Measurements from ENCODE around the gene S100A2. TPM values are rescaled to one million over a fixed set of nuclear protein-coding genes. Genes with fewer than 3 reads are reported as not detected.
"Not testable (repeated sequence)": the region's sequence is repeated elsewhere in the genome, so short reads cannot be mapped to it uniquely, and the experiment has no call there.

The S100A2 gene
- total RNA-seq, 4 donors from 2014 or later: 1.3 to 6.5 TPM; not detected in 2

GRCh38 chr1:153563991-153564390 is 1.7 kb downstream of the S100A2 start:
- no peak for TF ChIP-seq CTCF (IDR thresholded peaks at IDR 0.05)
- ATAC-seq (ENCODE audit: low FRiP score): no peak
- no peak for DNase-seq (ENCODE audit: low spot score)

GRCh38 chr1:153563483-153563901 is 2.2 kb downstream of the S100A2 start:
- ATAC-seq (ENCODE audit: low FRiP score): no peak
- no peak for TF ChIP-seq CTCF (IDR thresholded peaks at IDR 0.05)
- no peak for DNase-seq (ENCODE audit: low spot score)

- not testable (repeated sequence) for DNase-seq (ENCODE audit: low spot score); ATAC-seq (ENCODE audit: low FRiP score)
These were observed 3.6 kb downstream of the S100A2 start for GRCh38 chr1:153562021-153562420.

- no peak for ATAC-seq (ENCODE audit: low FRiP score)
- no peak for DNase-seq (ENCODE audit: low spot score)
These were observed 4.1 kb downstream of the S100A2 start for GRCh38 chr1:153561466-153561985.

GRCh38 chr1:153560771-153561465 is 4.7 kb downstream of the S100A2 start:
- DNase-seq (ENCODE audit: low spot score) (no peak), ATAC-seq (ENCODE audit: low FRiP score) (no peak)
- TF ChIP-seq CTCF (IDR thresholded peaks at IDR 0.05): no peak

More at GRCh38 chr1:153561466-153561985, 4.1 kb downstream of the S100A2 start:
- no peak for TF ChIP-seq CTCF (IDR thresholded peaks at IDR 0.05)

GRCh38 chr1:153560241-153560640 is 5.4 kb downstream of the S100A2 start:
- DNase-seq (ENCODE audit: low spot score) (no peak), ATAC-seq (ENCODE audit: low FRiP score) (no peak)
- no peak for TF ChIP-seq CTCF (IDR thresholded peaks at IDR 0.05)

- no peak for TF ChIP-seq CTCF (IDR thresholded peaks at IDR 0.05)
- ATAC-seq (ENCODE audit: low FRiP score): no peak
- no peak for DNase-seq (ENCODE audit: low spot score)
These were observed 7.8 kb downstream of the S100A2 start for GRCh38 chr1:153557877-153558276.
